HCT116 (cell line): ENCODE measurements around the gene EMILIN2. TPM values are rescaled to one million over a fixed set of nuclear protein-coding genes. Genes with fewer than 3 reads are reported as not detected.

ENCODE experiments used
- ATAC-seq: fragments of 200-7000 bp; cut with Tn5 transposase; 2 replicates; pipeline ENCODE4 v1.9.1; 2020; ENCODE audit warnings: mild to moderate bottlenecking, moderate library complexity
- BruUV-seq: library from RNA; stranded (reverse); fragments of 400-500 nt; replicated peaks from 2 replicates; lab custom pipeline; 2021; lab: Mats Ljungman, UMichigan
- CTCF ChIA-PET: fragments of 300-600 bp; sonication (Branson Sonifier 250); formaldehyde crosslinking; loops from one replicate; lab custom pipeline; 2021; ENCODE audit warnings: antibody characterized with exemption; lab: Charles Lee
- POLR2A ChIA-PET: fragments of 300-600, 350-600 bp; sonication (Branson Sonifier 250); formaldehyde crosslinking; loops from one replicate; lab custom pipeline; 2021; ENCODE audit warnings: antibody characterized with exemption; lab: Charles Lee
- RAD21 ChIA-PET, 2 experiments: fragments of 300-600 bp; sonication (Branson Sonifier 250); formaldehyde crosslinking; loops; one replicate each; lab custom pipeline; 2023; ENCODE audit warnings: low total read pairs in 2 of 2; ENCODE audit not compliant: uncharacterized antibody in 2 of 2, unreplicated experiment in 2 of 2, low non-redundant PET in 1 of 2; lab: Charles Lee
- DNase-seq: peaks from one replicate; pipeline ENCODE4 v3.0.0-alpha.2; 2010; ENCODE audit warnings: low read depth, low spot score
- H2AFZ ChIP-seq: fragments of 200-600 bp; shearing (Covaris generic), sonication (generic); 2 replicates; pipeline ENCODE4 v1.6.1; 2017; ENCODE audit warnings: low read depth, mixed run types, mixed read lengths, antibody characterized with exemption, low read length; ENCODE audit not compliant: poor library complexity, severe bottlenecking
- H3K27ac ChIP-seq: 2 replicates; pipeline ENCODE4 v1.5.1; 2012; ENCODE audit warnings: low read depth, low read length
- H3K27me3 ChIP-seq: fragments of 200-600 bp; sonication (generic); 2 replicates; pipeline ENCODE4 v1.6.1; 2016; ENCODE audit warnings: mixed run types, low read length, mixed read lengths; ENCODE audit not compliant: insufficient read depth
- H3K36me3 ChIP-seq, 2 experiments: fragments of 200-500 bp in 1 of 2; fragments of 200-600 bp in 1 of 2; sonication (Bioruptor generic) in 1 of 2; sonication (generic) in 1 of 2; 2 replicates each; pipeline versions ENCODE4 v1.5.1 to v1.6.1; 2014 to 2016; ENCODE audit warnings: low read length in 2 of 2, inconsistent platforms in 1 of 2, mixed read lengths in 1 of 2, mixed run types in 1 of 2; ENCODE audit not compliant: insufficient read depth in 2 of 2, control insufficient read depth in 1 of 2
- H3K4me1 ChIP-seq, 2 experiments: fragments of 200-600 bp in 1 of 2; sonication (generic) in 1 of 2; 2 replicates each; pipeline versions ENCODE4 v1.5.1 to v1.6.1; 2012 to 2017; ENCODE audit warnings: low read length in 2 of 2, inconsistent platforms in 1 of 2, mild to moderate bottlenecking in 1 of 2, mixed read lengths in 1 of 2, mixed run types in 1 of 2, moderate library complexity in 1 of 2; ENCODE audit not compliant: insufficient read depth in 2 of 2, control insufficient read depth in 1 of 2
- H3K4me2 ChIP-seq: fragments of 200-600 bp; sonication (generic); 2 replicates; pipeline ENCODE4 v1.6.1; 2017; ENCODE audit warnings: mixed run types, low read length, mixed read lengths
- H3K4me3 ChIP-seq, 2 experiments: fragments of 200-600 bp in 1 of 2; sonication (generic) in 1 of 2; replicated peaks in 1 of 2; 2 replicates each; pipeline ENCODE4 v1.5.1; 2011 to 2016; ENCODE audit warnings: low read length in 2 of 2, control low read depth in 1 of 2, low read depth in 1 of 2, mild to moderate bottlenecking in 1 of 2, mixed read lengths in 1 of 2, mixed run types in 1 of 2
- H3K79me2 ChIP-seq: fragments of 200-600 bp; sonication (generic); 2 replicates; pipeline ENCODE4 v1.6.1; 2017; ENCODE audit warnings: mild to moderate bottlenecking, mixed run types, low read length, moderate library complexity, mixed read lengths; ENCODE audit not compliant: insufficient read depth
- H3K9ac ChIP-seq: fragments of 200-600 bp; sonication (generic); 2 replicates; pipeline ENCODE4 v1.6.1; 2016; ENCODE audit warnings: low read length, mixed read lengths
- H3K9me2 ChIP-seq: fragments of 200-600 bp; sonication (generic), shearing (Covaris generic); 2 replicates; pipeline ENCODE4 v1.6.1; 2017; ENCODE audit warnings: mixed run types, mild to moderate bottlenecking, moderate library complexity; ENCODE audit not compliant: insufficient read depth
- H3K9me3 ChIP-seq, 2 experiments: fragments of 200-500 bp in 1 of 2; fragments of 200-600 bp in 1 of 2; sonication (Bioruptor generic) in 1 of 2; sonication (generic) in 1 of 2; 2 replicates each; pipeline ENCODE4 v1.6.1; 2014 to 2017; ENCODE audit warnings: low read length in 2 of 2, mixed read lengths in 2 of 2, inconsistent platforms in 1 of 2, low read depth in 1 of 2, mild to moderate bottlenecking in 1 of 2, mixed run types in 1 of 2, moderate library complexity in 1 of 2; ENCODE audit not compliant: control insufficient read depth in 1 of 2, insufficient read depth in 1 of 2
- H4K20me1 ChIP-seq: fragments of 200-600 bp; sonication (generic), shearing (Covaris generic); 2 replicates; pipeline ENCODE4 v1.6.1; 2017; ENCODE audit warnings: mixed run types, mild to moderate bottlenecking, moderate library complexity; ENCODE audit not compliant: insufficient read depth
- CTCF ChIP-seq, 3 experiments: fragments of 200-600 bp in 1 of 3; sonication (generic) in 1 of 3; IDR thresholded peaks in 2 of 3; conservative IDR thresholded peaks in 1 of 3; 2 replicates each; pipeline ENCODE4 v1.5.1; 2012 to 2017; ENCODE audit warnings: low read depth in 2 of 3, low read length in 2 of 3, antibody characterized with exemption in 1 of 3, borderline replicate concordance in 1 of 3, control low read depth in 1 of 3, mild to moderate bottlenecking in 1 of 3, mixed read lengths in 1 of 3, mixed run types in 1 of 3, moderate library complexity in 1 of 3; ENCODE audit not compliant: insufficient read depth in 1 of 3
- RAD21 ChIP-seq: IDR thresholded peaks from 2 replicates; pipeline ENCODE4 v1.6.1; 2012; ENCODE audit warnings: low read depth, mild to moderate bottlenecking
- SRF ChIP-seq: IDR thresholded peaks from 2 replicates; pipeline ENCODE4 v1.6.1; 2012; ENCODE audit warnings: low read depth
- intact Hi-C: fragments of 100-400 bp; cut with micrococcal nuclease; formaldehyde crosslinking; loops from 2 replicates; pipeline ENCODE4 v1.10.0; 2022
- total RNA-seq: library from RNA; stranded (reverse); gene quantifications from one replicate; pipeline ENCODE4 v1.2.1, GENCODE V29; 2021; ENCODE audit not compliant: unreplicated experiment

Gene EMILIN2
- total RNA-seq, 1 experiment from 2014 or later = 23.4 TPM

- intact Hi-C loops = loop anchor here (1.0 to 5.0 kb wide), 5 partner anchors 130 to 940 kb away; no protein-coding TSS in a partner anchor
- Histone ChIP-seq H3K27ac (no peak overlapping the region), H3K9me3 (no peaks in the 10 kb centered on the region), H3K9ac (no peak overlapping the region), H3K4me2 (no peak overlapping the region), H3K4me1 (no peaks in the 10 kb centered on the region), H3K36me3 (peaks cover 3 to 8% of the 10 kb centered on the region in 2 experiments; a peak in 2 of 4 replicates), H3K4me3 (no peak overlapping the region), H3K9me2 (no peaks in the 10 kb centered on the region), H4K20me1 (no peaks in the 10 kb centered on the region), H3K27me3 (no peaks in the 10 kb centered on the region), H2AFZ (no peak overlapping the region)
- RAD21 ChIA-PET = interaction anchor here (0.9 to 1.0 kb wide), 2 partner anchors 313 kb away, joined by 4 to 5 read pairs; no protein-coding TSS in a partner anchor
- peak; percentile 63 for ATAC-seq
- POLR2A ChIA-PET = interaction anchor here (1.0 kb wide), 1 partner anchor 315 kb away, joined by 4 read pairs; no protein-coding TSS in a partner anchor
- DNase-seq = peak; percentile 34
- CTCF ChIA-PET = interaction anchor here (1.3 to 3.0 kb wide), 4 partner anchors 196 to 314 kb away, joined by 3 to 43 read pairs (median 6); partner anchors contain the start of gene MYL12A
- TF ChIP-seq SRF (no peak), RAD21 (peak; percentile 80), CTCF (IDR thresholded peaks at IDR 0.05 in 2 of 3, conservative IDR thresholded peaks at IDR 0.05 in 1 of 3; ENCODE audit: borderline replicate concordance in 1 of 3, insufficient read depth in 1 of 3, low read depth in 2 of 3, low read length in 2 of 3) (peak; percentile 54 to 78 (median 75))
- TF ChIP-seq, all 23 proteins: peak for 2
- no TSS peak for BruUV-seq
- H3K79me2 ChIP-seq = no peaks in the 10 kb centered on the region
Observed at GRCh38 chr18:2932247-2933181, 85.7 kb downstream of the EMILIN2 start.
